Activated CD8-positive, alpha-beta T cell treated with anti-CD3 and anti-CD28 coated beads for 36 hours (primary cell): ENCODE measurements around the gene DGKG. TPM values are rescaled to one million over a fixed set of nuclear protein-coding genes. Genes with fewer than 3 reads are reported as not detected.

Source experiments
- ATAC-seq: fragments of 200-7000 bp; cut with Tn5 transposase; one replicate; pipeline ENCODE4 v1.10.0; 2021; ENCODE audit warnings: mild to moderate bottlenecking, moderate library complexity
- CTCF ChIA-PET: fragments of 350-600 bp; sonication (Branson Sonifier 250); formaldehyde crosslinking; loops from one replicate; lab custom pipeline; 2021; ENCODE audit warnings: antibody characterized with exemption; lab: Charles Lee
- POLR2A ChIA-PET: fragments of 350-600 bp; sonication (Branson Sonifier 250); formaldehyde crosslinking; loops from one replicate; lab custom pipeline; 2021; ENCODE audit warnings: antibody characterized with exemption; lab: Charles Lee
- DNase-seq: peaks from one replicate; pipeline ENCODE4 v3.0.0-alpha.2; 2020
- H3K27ac Mint-ChIP-seq: one replicate; pipeline ENCODE4 v1.8.0; 2021; ENCODE audit warnings: mild to moderate bottlenecking, mixed read lengths
- H3K27me3 Mint-ChIP-seq: one replicate; pipeline ENCODE4 v1.8.0; 2021; ENCODE audit warnings: mixed read lengths
- H3K36me3 Mint-ChIP-seq: one replicate; pipeline ENCODE4 v1.8.0; 2021; ENCODE audit warnings: low read depth, mixed read lengths
- H3K4me1 Mint-ChIP-seq: one replicate; pipeline ENCODE4 v1.8.0; 2021; ENCODE audit warnings: low read depth, mixed read lengths
- H3K4me3 Mint-ChIP-seq: one replicate; pipeline ENCODE4 v1.8.0; 2021; ENCODE audit warnings: mild to moderate bottlenecking, moderate library complexity, mixed read lengths
- H3K9me3 Mint-ChIP-seq: one replicate; pipeline ENCODE4 v1.8.0; 2021; ENCODE audit warnings: mixed read lengths
- CTCF ChIP-seq: fragments of 200-600 bp; IDR thresholded peaks from one replicate; pipeline ENCODE4 v1.8.0; 2022; ENCODE audit warnings: antibody characterized with exemption, mild to moderate bottlenecking
- intact Hi-C: fragments of 100-400 bp; cut with micrococcal nuclease; formaldehyde crosslinking; loops from one replicate; pipeline ENCODE4 v1.10.0; 2022
- total RNA-seq, 2 experiments: library from RNA; stranded (reverse); gene quantifications; one replicate each; pipeline ENCODE4 v1.2.3, GENCODE V29; 2021

The DGKG gene
- total RNA-seq, 2 experiments from 2014 or later: 0.18 to 0.36 TPM

DNA sequence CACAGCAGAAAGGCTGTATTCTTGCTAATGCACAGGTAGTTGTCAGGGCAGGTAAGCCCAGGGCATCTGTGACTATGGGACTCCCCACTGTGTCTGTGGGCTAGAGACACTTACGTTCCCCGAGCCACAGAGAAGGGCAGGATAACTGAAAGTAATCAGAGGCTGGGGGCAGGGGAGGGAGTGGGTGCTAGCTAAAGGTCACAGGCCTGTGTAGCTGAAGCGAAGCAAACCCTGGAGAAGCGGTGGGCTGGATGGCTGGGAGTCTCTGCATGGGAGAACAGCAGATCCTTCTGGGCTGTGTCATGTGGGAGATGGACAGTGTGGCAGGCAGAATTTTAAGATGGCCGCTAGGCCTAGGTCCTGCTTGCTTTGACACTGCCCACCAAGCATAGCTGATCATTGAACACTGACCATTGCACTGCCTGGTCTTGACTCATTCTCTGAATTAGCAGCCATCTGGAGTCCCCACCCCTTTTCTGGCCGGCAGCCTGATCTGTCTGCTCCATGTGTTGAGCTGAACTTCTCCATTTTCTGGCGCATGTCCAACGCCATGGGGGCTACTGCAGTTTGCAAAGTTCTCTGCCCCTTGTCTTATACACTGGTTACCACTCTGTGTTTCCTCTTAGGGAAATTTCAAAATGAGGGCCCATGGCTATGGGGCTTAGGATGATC is 110.0 kb downstream of the DGKG start:
- H3K27ac Mint-ChIP-seq: no peak overlapping the region

DNA sequence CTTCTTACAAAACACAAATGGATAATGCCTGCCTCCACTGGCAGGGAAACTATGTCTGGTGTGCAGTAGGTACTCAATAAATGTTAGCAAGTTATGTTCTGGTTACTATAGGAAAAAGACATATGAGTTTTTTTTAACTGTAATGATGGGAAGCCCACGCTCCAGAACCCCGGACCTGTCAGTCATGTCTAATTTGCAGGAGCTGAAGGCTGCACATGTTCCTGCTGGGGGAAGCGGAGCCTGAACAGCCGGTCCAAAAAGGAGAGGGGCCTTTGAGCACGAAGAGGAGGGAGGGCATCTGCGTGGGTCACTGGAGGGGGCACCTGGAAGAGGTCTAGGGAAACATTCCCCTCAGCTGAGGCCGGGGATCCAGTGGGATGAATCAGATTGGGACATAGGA is 113.2 kb downstream of the DGKG start:
- Mint-ChIP-seq H3K4me3 (no peak overlapping the region), H3K9me3 (no peaks in the 10 kb centered on the region), H3K36me3 (no peaks in the 10 kb centered on the region), H3K27me3 (peaks cover 17% of the 10 kb centered on the region), H3K4me1 (peaks cover 9% of the 10 kb centered on the region), H3K27ac (no peak overlapping the region)
- POLR2A ChIA-PET: no interaction called here
- no peak for TF ChIP-seq CTCF
- ATAC-seq (no peak), DNase-seq (no peak)
- intact Hi-C loops: loop anchor here (10.0 kb wide), 1 partner anchor 144 kb away; the partner anchor contains the start of gene ETV5
- CTCF ChIA-PET: interaction anchor here (0.8 to 3.1 kb wide), 5 partner anchors 11 to 366 kb away, joined by 3 to 11 read pairs (median 4); no protein-coding TSS in a partner anchor

More for the DNA sequence above, 110.0 kb downstream of the DGKG start:
- Mint-ChIP-seq H3K4me1 (peaks cover 25% of the 10 kb centered on the region), H3K4me3 (no peak overlapping the region), H3K36me3 (no peaks in the 10 kb centered on the region), H3K9me3 (no peaks in the 10 kb centered on the region), H3K27me3 (peaks cover 8% of the 10 kb centered on the region)
- ChIA-PET CTCF (interaction anchor here (1.3 kb wide), 1 partner anchor 288 kb away, joined by 4 read pairs; no protein-coding TSS in a partner anchor), POLR2A (interaction anchor here (1.1 kb wide), 1 partner anchor 13 kb away, joined by 3 read pairs; no protein-coding TSS in a partner anchor)
- no peak for TF ChIP-seq CTCF
- ATAC-seq (no peak), DNase-seq (no peak)
- intact Hi-C loops: no loop called here

- intact Hi-C loops: loop anchor here (10.0 kb wide), 1 partner anchor 143 kb away; the partner anchor contains the start of gene ETV5
- DNase-seq: no peak
- Mint-ChIP-seq H3K9me3 (no peaks in the 10 kb centered on the region), H3K27me3 (peaks cover 21% of the 10 kb centered on the region), H3K4me3 (no peak overlapping the region), H3K36me3 (no peaks in the 10 kb centered on the region), H3K27ac (no peak overlapping the region), H3K4me1 (peaks cover 9% of the 10 kb centered on the region)
- ATAC-seq: peak; percentile 55
- POLR2A ChIA-PET: no interaction called here
- CTCF ChIA-PET: interaction anchor here (0.8 to 3.1 kb wide), 7 partner anchors 12 to 368 kb away, joined by 3 to 11 read pairs (median 4); no protein-coding TSS in a partner anchor
- TF ChIP-seq CTCF: no peak
Observed at GRCh38 chr3:186247821-186248814, 113.9 kb downstream of the DGKG start.

DNA sequence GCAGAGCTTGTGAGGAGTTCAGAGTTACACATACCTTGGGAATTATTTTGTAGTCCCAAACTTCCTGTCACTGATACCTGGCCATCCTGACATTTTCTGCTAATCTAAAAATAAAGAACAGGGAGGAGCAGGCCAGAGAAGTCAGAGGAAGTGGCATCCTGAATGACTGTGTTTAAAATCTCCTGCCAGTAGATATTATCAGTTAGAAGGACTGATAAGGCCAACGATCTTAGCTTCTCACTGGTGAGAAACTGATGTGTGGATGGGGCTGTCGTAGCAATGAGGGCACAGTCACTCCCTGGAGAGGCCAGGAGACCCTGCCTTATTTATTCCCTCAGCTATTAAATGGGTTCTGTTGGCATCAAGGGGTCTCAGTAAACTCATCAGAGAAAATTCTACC is 115.1 kb downstream of the DGKG start:
- Mint-ChIP-seq H3K9me3 (no peaks in the 10 kb centered on the region), H3K4me3 (no peak overlapping the region), H3K4me1 (peaks cover 15% of the 10 kb centered on the region), H3K27ac (no peak overlapping the region), H3K36me3 (no peaks in the 10 kb centered on the region), H3K27me3 (peaks cover 21% of the 10 kb centered on the region)
- ChIA-PET CTCF (interaction anchor here (1.2 to 2.5 kb wide), 5 partner anchors 9 to 303 kb away, joined by 3 to 6 read pairs (median 4); no protein-coding TSS in a partner anchor), POLR2A (no interaction called here)
- DNase-seq: no peak
- no peak for TF ChIP-seq CTCF
- intact Hi-C loops: loop anchor here (10.0 kb wide), 1 partner anchor 142 kb away; the partner anchor contains the start of gene ETV5
- ATAC-seq: no peak
